ENCODE data around the gene CACNA2D4. TPM values are rescaled to one million over a fixed set of nuclear protein-coding genes. Genes with fewer than 3 reads are reported as not detected.
"Not testable (repeated sequence)": the region's sequence is repeated elsewhere in the genome, so short reads cannot be mapped to it uniquely, and the experiment has no call there.

Gene CACNA2D4, protein sequence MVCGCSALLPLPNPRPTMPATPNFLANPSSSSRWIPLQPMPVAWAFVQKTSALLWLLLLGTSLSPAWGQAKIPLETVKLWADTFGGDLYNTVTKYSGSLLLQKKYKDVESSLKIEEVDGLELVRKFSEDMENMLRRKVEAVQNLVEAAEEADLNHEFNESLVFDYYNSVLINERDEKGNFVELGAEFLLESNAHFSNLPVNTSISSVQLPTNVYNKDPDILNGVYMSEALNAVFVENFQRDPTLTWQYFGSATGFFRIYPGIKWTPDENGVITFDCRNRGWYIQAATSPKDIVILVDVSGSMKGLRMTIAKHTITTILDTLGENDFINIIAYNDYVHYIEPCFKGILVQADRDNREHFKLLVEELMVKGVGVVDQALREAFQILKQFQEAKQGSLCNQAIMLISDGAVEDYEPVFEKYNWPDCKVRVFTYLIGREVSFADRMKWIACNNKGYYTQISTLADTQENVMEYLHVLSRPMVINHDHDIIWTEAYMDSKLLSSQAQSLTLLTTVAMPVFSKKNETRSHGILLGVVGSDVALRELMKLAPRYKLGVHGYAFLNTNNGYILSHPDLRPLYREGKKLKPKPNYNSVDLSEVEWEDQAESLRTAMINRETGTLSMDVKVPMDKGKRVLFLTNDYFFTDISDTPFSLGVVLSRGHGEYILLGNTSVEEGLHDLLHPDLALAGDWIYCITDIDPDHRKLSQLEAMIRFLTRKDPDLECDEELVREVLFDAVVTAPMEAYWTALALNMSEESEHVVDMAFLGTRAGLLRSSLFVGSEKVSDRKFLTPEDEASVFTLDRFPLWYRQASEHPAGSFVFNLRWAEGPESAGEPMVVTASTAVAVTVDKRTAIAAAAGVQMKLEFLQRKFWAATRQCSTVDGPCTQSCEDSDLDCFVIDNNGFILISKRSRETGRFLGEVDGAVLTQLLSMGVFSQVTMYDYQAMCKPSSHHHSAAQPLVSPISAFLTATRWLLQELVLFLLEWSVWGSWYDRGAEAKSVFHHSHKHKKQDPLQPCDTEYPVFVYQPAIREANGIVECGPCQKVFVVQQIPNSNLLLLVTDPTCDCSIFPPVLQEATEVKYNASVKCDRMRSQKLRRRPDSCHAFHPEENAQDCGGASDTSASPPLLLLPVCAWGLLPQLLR
- total RNA-seq = 6.1 and 6.3 TPM in 2 replicates

DNA sequence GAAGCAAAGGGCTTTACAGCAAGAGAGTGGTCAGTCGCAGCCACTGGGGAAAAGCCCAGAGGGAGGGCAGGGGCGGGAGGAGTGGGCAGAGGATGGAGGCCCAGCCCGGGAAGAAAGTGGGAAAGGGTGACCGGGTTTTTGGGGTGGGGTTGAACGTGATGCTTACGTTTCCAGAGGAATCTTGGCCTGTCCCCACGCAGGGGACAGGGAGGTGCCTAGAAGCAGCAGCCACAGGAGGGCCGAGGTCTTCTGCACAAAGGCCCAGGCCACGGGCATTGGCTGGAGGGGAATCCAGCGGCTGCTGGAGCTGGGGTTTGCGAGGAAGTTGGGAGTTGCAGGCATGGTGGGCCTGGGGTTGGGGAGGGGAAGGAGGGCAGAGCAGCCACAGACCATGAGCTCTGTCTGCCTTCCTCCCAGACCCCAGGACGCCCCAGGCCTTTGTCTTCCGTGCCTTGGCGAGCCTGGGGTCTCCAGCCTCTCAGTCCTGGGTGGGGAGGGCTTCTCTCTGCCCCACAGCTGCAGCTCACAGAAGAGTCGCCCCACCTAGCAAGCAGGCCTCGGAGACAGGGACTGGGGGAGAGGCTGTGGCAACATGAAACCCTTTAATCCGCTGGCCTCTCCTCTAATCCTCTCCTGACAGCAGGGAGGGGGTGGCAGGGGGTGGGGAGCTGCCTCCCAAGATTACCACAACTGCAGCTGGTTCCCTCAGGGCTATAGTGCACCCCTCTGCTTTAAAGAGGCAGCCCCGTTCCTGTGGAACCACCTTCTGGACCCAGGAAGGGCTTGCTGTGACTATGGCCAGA lies at the start of gene CACNA2D4:
Gene CACNA2D4 (minus strand): TSS at position 572 of the 803 bp plus-strand sequence. CDS start 179 bp downstream, at position 393.
- Mint-ChIP-seq H3K36me3 (ENCODE audit: low read depth) (peaks cover 3% of the 10 kb centered on the region), H3K9me3 (no peaks in the 10 kb centered on the region), H3K4me3 (no peak within 1 kb of the TSS), H3K4me1 (ENCODE audit: low read depth) (peaks cover 11% of the 10 kb centered on the region), H3K27ac (no peak within 1 kb of the TSS), H3K27me3 (ENCODE audit: insufficient read depth) (peaks cover 17% of the 10 kb centered on the region)
- intact Hi-C loops (cut with micrococcal nuclease) = no loop called here
- DNase-seq (ENCODE audit: low spot score) = no peak

GRCh38 chr12:1966561-1967226 lies 48.2 kb upstream of the CACNA2D4 start:
- intact Hi-C loops (cut with micrococcal nuclease) = no loop called here
- no peaks in the 10 kb centered on the region for H3K27me3 Mint-ChIP-seq (ENCODE audit: insufficient read depth)
- H3K9me3 Mint-ChIP-seq = no peaks in the 10 kb centered on the region
- H3K27ac Mint-ChIP-seq = no peak overlapping the region
- no peak overlapping the region for H3K4me3 Mint-ChIP-seq
- DNase-seq (ENCODE audit: low spot score) = no peak
- no peaks in the 10 kb centered on the region for H3K4me1 Mint-ChIP-seq (ENCODE audit: low read depth)
- peaks cover 13% of the 10 kb centered on the region for H3K36me3 Mint-ChIP-seq (ENCODE audit: low read depth)

GRCh38 chr12:1965916-1966315 lies 47.5 kb upstream of the CACNA2D4 start:
- H3K36me3 Mint-ChIP-seq (ENCODE audit: low read depth) = peaks cover 14% of the 10 kb centered on the region
- no peak overlapping the region for H3K27ac Mint-ChIP-seq
- no peaks in the 10 kb centered on the region for H3K9me3 Mint-ChIP-seq
- no peak overlapping the region for H3K4me3 Mint-ChIP-seq
- DNase-seq (ENCODE audit: low spot score) = no peak
- intact Hi-C loops (cut with micrococcal nuclease) = no loop called here
- H3K4me1 Mint-ChIP-seq (ENCODE audit: low read depth) = no peaks in the 10 kb centered on the region
- no peaks in the 10 kb centered on the region for H3K27me3 Mint-ChIP-seq (ENCODE audit: insufficient read depth)

GRCh38 chr12:1962051-1963020 lies 43.9 kb upstream of the CACNA2D4 start:
- Mint-ChIP-seq H3K36me3 (ENCODE audit: low read depth) (peaks cover 26% of the 10 kb centered on the region), H3K4me1 (ENCODE audit: low read depth) (no peaks in the 10 kb centered on the region), H3K4me3 (no peak overlapping the region), H3K27ac (no peak overlapping the region), H3K27me3 (ENCODE audit: insufficient read depth) (no peaks in the 10 kb centered on the region), H3K9me3 (peaks cover 4% of the 10 kb centered on the region)
- intact Hi-C loops (cut with micrococcal nuclease) = no loop called here
- DNase-seq (ENCODE audit: low spot score) = no peak

- Mint-ChIP-seq H3K27ac (no peak overlapping the region), H3K9me3 (peaks cover 4% of the 10 kb centered on the region), H3K27me3 (ENCODE audit: insufficient read depth) (no peaks in the 10 kb centered on the region), H3K4me1 (ENCODE audit: low read depth) (peaks cover 3% of the 10 kb centered on the region), H3K4me3 (no peak overlapping the region), H3K36me3 (ENCODE audit: low read depth) (peaks cover 21% of the 10 kb centered on the region)
- intact Hi-C loops (cut with micrococcal nuclease) = no loop called here
- DNase-seq (ENCODE audit: low spot score) = no peak
Measured at GRCh38 chr12:1956716-1957115, 38.3 kb upstream of the CACNA2D4 start.

GRCh38 chr12:1949771-1950470 lies 31.5 kb upstream of the CACNA2D4 start:
- peaks cover 9% of the 10 kb centered on the region for H3K4me1 Mint-ChIP-seq (ENCODE audit: low read depth)
- H3K36me3 Mint-ChIP-seq (ENCODE audit: low read depth) = peaks cover 28% of the 10 kb centered on the region
- H3K9me3 Mint-ChIP-seq = no peaks in the 10 kb centered on the region
- intact Hi-C loops (cut with micrococcal nuclease) = no loop called here
- no peak overlapping the region for H3K27ac Mint-ChIP-seq
- DNase-seq (ENCODE audit: low spot score) = no peak
- no peaks in the 10 kb centered on the region for H3K27me3 Mint-ChIP-seq (ENCODE audit: insufficient read depth)
- no peak overlapping the region for H3K4me3 Mint-ChIP-seq

DNA sequence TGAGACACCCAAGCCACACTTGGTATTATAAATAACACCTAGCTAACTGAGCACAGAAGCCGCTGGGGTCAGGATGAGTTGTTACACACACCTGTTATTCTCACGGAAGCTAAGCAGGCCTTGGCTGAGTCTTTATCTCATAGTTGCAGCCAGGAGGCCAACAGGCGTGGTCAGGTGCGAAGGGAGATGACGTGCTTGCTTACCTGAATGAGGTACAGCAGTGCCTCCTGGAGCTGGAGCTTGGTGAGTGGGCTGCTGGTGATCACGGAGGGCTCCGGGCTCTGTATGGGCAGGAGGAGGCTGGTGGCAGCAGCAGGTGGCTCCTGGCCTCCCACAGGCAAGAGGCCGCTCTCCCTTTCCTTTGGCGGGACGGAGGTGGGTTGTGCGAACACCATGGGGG lies 30.4 kb upstream of the CACNA2D4 start:
- H3K27me3 Mint-ChIP-seq (ENCODE audit: insufficient read depth) = no peaks in the 10 kb centered on the region
- H3K4me3 Mint-ChIP-seq = no peak overlapping the region
- DNase-seq (ENCODE audit: low spot score) = no peak
- intact Hi-C loops (cut with micrococcal nuclease) = no loop called here
- peaks cover 9% of the 10 kb centered on the region for H3K4me1 Mint-ChIP-seq (ENCODE audit: low read depth)
- H3K9me3 Mint-ChIP-seq = no peaks in the 10 kb centered on the region
- no peak overlapping the region for H3K27ac Mint-ChIP-seq
- H3K36me3 Mint-ChIP-seq (ENCODE audit: low read depth) = peaks cover 34% of the 10 kb centered on the region

GRCh38 chr12:1947081-1947480 lies 28.6 kb upstream of the CACNA2D4 start:
- no peaks in the 10 kb centered on the region for H3K9me3 Mint-ChIP-seq
- H3K4me3 Mint-ChIP-seq = no peak overlapping the region
- no peaks in the 10 kb centered on the region for H3K27me3 Mint-ChIP-seq (ENCODE audit: insufficient read depth)
- H3K36me3 Mint-ChIP-seq (ENCODE audit: low read depth) = peaks cover 33% of the 10 kb centered on the region
- H3K4me1 Mint-ChIP-seq (ENCODE audit: low read depth) = peaks cover 9% of the 10 kb centered on the region
- H3K27ac Mint-ChIP-seq = no peak overlapping the region
- no peak for DNase-seq (ENCODE audit: low spot score)
- intact Hi-C loops (cut with micrococcal nuclease) = no loop called here

DNA sequence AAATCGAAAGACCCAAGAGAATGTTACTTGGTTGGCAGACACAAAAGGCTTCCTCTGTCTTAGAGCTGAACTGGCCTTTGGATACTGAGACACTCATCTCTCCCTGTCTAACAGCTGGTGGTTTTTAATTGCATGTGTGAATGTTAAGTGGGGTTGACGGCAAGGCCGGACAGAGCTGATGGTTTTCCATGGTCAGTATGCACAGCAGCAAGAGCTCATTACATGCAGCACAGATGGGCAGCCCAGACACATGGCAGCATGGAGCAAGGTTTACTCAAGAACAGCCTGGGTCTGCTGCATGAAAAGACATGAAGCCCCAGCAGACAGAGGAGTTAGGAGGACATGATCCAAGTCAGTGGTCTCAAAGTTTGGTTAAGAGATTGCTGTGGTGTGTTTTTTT lies 27.8 kb upstream of the CACNA2D4 start:
- H3K27me3 Mint-ChIP-seq (ENCODE audit: insufficient read depth) = no peaks in the 10 kb centered on the region
- no peak overlapping the region for H3K27ac Mint-ChIP-seq
- H3K4me1 Mint-ChIP-seq (ENCODE audit: low read depth) = peaks cover under 1% of the 10 kb centered on the region
- intact Hi-C loops (cut with micrococcal nuclease) = no loop called here
- no peaks in the 10 kb centered on the region for H3K9me3 Mint-ChIP-seq
- peaks cover 28% of the 10 kb centered on the region for H3K36me3 Mint-ChIP-seq (ENCODE audit: low read depth)
- no peak overlapping the region for H3K4me3 Mint-ChIP-seq
- no peak for DNase-seq (ENCODE audit: low spot score)

DNA sequence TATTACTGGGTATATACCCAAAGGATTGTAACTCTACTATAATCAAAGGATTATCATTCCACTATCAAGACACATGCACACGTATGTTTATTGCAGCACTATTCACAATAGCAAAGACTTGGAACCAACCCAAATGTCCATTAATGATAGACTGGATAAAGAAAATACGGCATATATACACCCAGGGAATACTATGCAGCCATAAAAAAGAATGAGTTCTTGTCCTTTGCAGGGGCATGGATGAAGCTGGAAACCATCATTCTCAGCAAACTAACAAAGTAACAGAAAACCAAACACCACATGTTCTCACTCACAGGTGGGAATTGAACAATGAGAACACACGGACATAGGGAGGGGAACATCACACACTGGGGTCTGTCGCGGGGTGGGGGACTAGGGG lies 27.1 kb upstream of the CACNA2D4 start:
- intact Hi-C loops (cut with micrococcal nuclease); DNase-seq (ENCODE audit: low spot score); H3K27me3 Mint-ChIP-seq (ENCODE audit: insufficient read depth); H3K4me1 Mint-ChIP-seq (ENCODE audit: low read depth); H3K4me3 Mint-ChIP-seq; H3K9me3 Mint-ChIP-seq; H3K27ac Mint-ChIP-seq: not testable (repeated sequence)
- H3K36me3 Mint-ChIP-seq (ENCODE audit: low read depth) = peaks cover 29% of the 10 kb centered on the region
